ENCODE measurements around the gene TRPM1. TPM values are rescaled to one million over a fixed set of nuclear protein-coding genes. Genes with fewer than 3 reads are reported as not detected.

Gene TRPM1
- total RNA-seq, 3 donors from 2014 or later = not detected

GRCh38 chr15:31024979-31025378, 76.5 kb downstream of the TRPM1 start:
- H3K27ac ChIP-seq = peak overlapping the region in 1 of 2 donors; percentile 0
- TF ChIP-seq POLR2AphosphoS5 (IDR thresholded peaks at IDR 0.05) (no peak), CTCF (IDR thresholded peaks at IDR 0.05) (no peak), POLR2A (IDR thresholded peaks at IDR 0.05) (no peak)
- intact Hi-C loops (cut with DNase I; ENCODE audit: low total_unique reads) = no loop called here
- H3K4me3 ChIP-seq = no peak overlapping the region
- H3K36me3 ChIP-seq = no peaks in the 10 kb centered on the region
- no peak for DNase-seq (ENCODE audit: low spot score in 2 of 2)
- H3K9me3 ChIP-seq = no peaks in the 10 kb centered on the region
- H3K4me1 ChIP-seq = no peaks in the 10 kb centered on the region
- H3K27me3 ChIP-seq = no peaks in the 10 kb centered on the region

GRCh38 chr15:31024330-31024729, 77.2 kb downstream of the TRPM1 start:
- Histone ChIP-seq H3K9me3 (no peaks in the 10 kb centered on the region), H3K27me3 (no peaks in the 10 kb centered on the region), H3K4me1 (no peaks in the 10 kb centered on the region), H3K4me3 (no peak overlapping the region), H3K27ac (no peak overlapping the region), H3K36me3 (no peaks in the 10 kb centered on the region)
- TF ChIP-seq CTCF (IDR thresholded peaks at IDR 0.05) = no peak
- TF ChIP-seq POLR2AphosphoS5 (IDR thresholded peaks at IDR 0.05) = peak in 1 of 3 donors; percentile 18
- DNase-seq (ENCODE audit: low spot score in 2 of 2) = peak in 1 of 2 donors; percentile 39
- intact Hi-C loops (cut with DNase I; ENCODE audit: low total_unique reads) = no loop called here

- no peaks in the 10 kb centered on the region for H3K9me3 ChIP-seq
- intact Hi-C loops (cut with DNase I; ENCODE audit: low total_unique reads) = no loop called here
- no peaks in the 10 kb centered on the region for H3K36me3 ChIP-seq
- no peaks in the 10 kb centered on the region for H3K4me1 ChIP-seq
- H3K4me3 ChIP-seq = no peak overlapping the region
- H3K27me3 ChIP-seq = no peaks in the 10 kb centered on the region
- DNase-seq (ENCODE audit: low spot score in 2 of 2) = no peak
- H3K27ac ChIP-seq = no peak overlapping the region
- no peak for TF ChIP-seq POLR2A (IDR thresholded peaks at IDR 0.05)
- TF ChIP-seq CTCF (IDR thresholded peaks at IDR 0.05) = no peak
- TF ChIP-seq POLR2AphosphoS5 (IDR thresholded peaks at IDR 0.05) = no peak
These were observed 77.7 kb downstream of the TRPM1 start for GRCh38 chr15:31023841-31024240.

- Histone ChIP-seq H3K4me1 (no peaks in the 10 kb centered on the region), H3K36me3 (no peaks in the 10 kb centered on the region), H3K4me3 (no peak overlapping the region), H3K9me3 (no peaks in the 10 kb centered on the region), H3K27me3 (no peaks in the 10 kb centered on the region), H3K27ac (no peak overlapping the region)
- no peak for TF ChIP-seq CTCF (IDR thresholded peaks at IDR 0.05)
- no peak for TF ChIP-seq POLR2A (IDR thresholded peaks at IDR 0.05)
- TF ChIP-seq POLR2AphosphoS5 (IDR thresholded peaks at IDR 0.05) = no peak
- DNase-seq (ENCODE audit: low spot score in 2 of 2) = no peak
- intact Hi-C loops (cut with DNase I; ENCODE audit: low total_unique reads) = no loop called here
These were observed 80.4 kb downstream of the TRPM1 start for GRCh38 chr15:31021067-31021665.

- intact Hi-C loops (cut with DNase I; ENCODE audit: low total_unique reads) = no loop called here
These were observed 81.0 kb downstream of the TRPM1 start for GRCh38 chr15:31020542-31020941.

More at GRCh38 chr15:31020542-31020941, 81.0 kb downstream of the TRPM1 start:
- H3K27ac ChIP-seq = no peak overlapping the region
- no peak overlapping the region for H3K4me3 ChIP-seq
- H3K9me3 ChIP-seq = no peaks in the 10 kb centered on the region
- no peak for DNase-seq (ENCODE audit: low spot score in 2 of 2)
- no peaks in the 10 kb centered on the region for H3K27me3 ChIP-seq
- H3K4me1 ChIP-seq = no peaks in the 10 kb centered on the region
- TF ChIP-seq CTCF (IDR thresholded peaks at IDR 0.05) = no peak
- no peak for TF ChIP-seq POLR2A (IDR thresholded peaks at IDR 0.05)
- no peak for TF ChIP-seq POLR2AphosphoS5 (IDR thresholded peaks at IDR 0.05)
- no peaks in the 10 kb centered on the region for H3K36me3 ChIP-seq
